Stimulated activated CD8-positive, alpha-beta memory T cell treated with anti-CD3 and anti-CD28 coated beads, Interleukin-12 subunit alpha, Interleukin-12 subunit beta, amount 100 ng/mL, for 4 hours (primary cell): ENCODE data around the gene CROCC.

Source experiments
- DNase-seq: peaks from one replicate; pipeline ENCODE4 v3.0.0-alpha.2; 2020; ENCODE audit warnings: low read depth

Gene CROCC

GRCh38 chr1:16967962-16968361 is 46.2 kb downstream of the CROCC start:
- DNase-seq: no peak

DNA sequence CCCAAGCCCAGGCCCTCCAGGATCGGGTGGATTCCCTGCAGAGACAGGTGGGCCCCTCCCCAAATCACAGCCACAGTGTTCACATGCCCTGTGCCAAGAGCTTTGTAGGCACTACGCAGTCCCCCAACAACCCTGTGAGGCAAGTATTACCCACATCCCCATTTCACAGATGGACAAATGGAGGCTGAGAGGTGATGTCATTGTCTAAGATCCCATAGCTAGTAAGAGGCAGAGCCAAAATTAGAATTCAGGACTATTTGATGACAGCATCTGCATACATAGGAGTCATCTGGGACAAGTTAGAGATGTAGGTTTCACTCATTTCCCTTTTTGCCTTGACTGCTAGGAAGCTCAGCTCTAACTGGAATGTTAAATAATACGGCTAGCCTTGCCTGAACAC is 46.6 kb downstream of the CROCC start:
- DNase-seq: no peak

DNA sequence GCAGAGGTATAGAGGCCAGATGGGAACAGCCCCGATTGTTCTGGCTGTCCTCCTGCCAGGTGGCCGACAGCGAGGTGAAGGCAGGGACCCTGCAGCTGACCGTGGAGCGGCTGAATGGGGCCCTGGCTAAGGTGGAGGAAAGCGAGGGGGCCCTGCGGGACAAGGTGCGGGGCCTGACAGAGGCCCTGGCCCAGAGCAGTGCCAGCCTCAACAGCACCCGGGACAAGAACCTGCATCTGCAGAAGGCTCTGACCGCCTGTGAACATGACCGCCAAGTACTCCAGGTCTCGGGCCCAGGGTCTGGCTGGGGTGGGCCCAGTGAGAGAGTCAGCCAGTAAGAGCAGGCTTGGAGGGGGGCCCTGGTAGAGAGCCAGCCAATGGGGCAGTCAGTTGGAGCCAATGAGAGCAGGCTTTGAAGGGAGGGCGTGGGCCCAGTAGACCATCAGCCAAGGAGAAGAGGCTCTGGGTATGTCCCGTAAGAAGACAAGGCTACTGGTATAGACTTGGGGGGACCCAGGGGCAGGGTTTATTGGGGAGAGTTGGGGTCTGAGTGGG is 47.4 kb downstream of the CROCC start:
- DNase-seq: no peak

DNA sequence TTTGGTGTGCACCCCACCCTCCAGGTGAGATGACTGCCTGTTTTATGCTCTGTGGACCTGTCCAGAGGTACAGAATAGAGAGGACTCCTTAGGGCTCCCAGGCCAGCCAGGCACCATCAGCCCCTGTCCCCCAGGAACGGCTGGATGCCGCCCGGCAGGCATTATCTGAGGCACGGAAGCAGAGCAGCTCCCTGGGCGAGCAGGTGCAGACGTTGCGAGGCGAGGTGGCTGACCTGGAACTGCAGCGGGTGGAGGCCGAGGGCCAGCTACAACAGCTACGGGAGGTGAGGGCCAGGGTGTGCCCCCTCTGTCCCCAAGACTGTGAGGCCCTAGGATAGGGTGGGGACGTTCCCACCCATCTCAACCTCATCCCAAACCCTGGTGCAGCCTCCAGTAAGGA is 47.9 kb downstream of the CROCC start:
- no peak for DNase-seq

DNA sequence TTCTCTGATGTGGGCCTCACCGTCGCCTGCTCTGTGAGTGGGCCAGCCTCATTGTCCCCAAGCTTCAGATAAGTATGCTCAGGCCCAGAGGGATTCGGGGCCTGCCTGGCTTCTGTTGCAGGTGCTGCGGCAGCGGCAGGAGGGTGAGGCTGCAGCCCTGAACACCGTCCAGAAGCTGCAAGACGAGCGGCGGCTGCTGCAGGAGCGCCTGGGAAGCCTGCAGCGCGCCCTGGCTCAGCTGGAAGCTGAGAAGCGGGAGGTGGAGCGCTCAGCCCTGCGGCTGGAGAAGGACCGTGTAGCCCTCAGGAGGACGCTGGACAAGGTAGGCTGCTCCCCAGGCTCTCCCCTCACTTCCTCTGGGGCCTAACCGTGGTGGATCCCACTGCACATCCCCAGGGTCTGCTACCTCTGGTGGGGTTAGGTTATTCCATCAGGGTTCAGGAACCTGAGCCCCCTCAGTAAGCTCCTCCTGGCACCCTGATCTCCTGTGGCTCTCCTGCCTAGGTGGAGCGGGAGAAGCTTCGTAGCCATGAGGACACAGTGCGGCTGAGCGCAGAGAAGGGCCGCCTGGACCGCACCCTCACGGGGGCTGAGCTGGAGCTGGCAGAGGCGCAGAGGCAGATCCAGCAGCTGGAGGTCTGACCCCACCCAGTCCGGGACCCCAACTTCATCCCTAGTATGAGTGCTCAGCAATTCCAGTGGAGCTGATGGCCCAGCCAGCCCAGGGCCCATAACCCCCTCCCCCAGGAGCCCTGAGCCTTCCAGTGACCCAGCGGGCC is 48.6 kb downstream of the CROCC start:
- DNase-seq: no peak

- no peak for DNase-seq
These were observed 49.8 kb downstream of the CROCC start for GRCh38 chr1:16971341-16972188.

- DNase-seq: no peak
These were observed 50.6 kb downstream of the CROCC start for GRCh38 chr1:16972189-16972895.

DNA sequence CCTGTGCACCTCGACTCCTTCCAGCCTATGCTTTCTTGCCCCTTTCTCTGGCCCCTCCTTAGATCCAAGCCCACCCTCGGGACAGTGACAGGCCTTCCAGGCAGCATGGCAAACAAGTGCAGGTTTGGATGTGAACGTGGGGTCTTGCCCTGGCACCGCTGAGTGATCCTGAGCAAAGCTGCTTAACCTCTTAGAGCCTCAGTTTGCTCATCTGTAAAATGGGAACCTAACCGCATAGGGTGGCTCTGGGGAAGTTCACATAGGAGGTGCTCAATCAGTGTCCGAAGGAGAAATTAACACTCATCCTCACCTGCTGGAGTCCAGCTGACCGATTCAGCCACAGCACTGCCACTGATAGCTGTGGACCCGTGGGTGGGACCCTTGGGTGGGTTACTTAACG is 51.5 kb downstream of the CROCC start:
- no peak for DNase-seq

GRCh38 chr1:16975211-16975610 is 53.5 kb downstream of the CROCC start:
- no peak for DNase-seq

DNA sequence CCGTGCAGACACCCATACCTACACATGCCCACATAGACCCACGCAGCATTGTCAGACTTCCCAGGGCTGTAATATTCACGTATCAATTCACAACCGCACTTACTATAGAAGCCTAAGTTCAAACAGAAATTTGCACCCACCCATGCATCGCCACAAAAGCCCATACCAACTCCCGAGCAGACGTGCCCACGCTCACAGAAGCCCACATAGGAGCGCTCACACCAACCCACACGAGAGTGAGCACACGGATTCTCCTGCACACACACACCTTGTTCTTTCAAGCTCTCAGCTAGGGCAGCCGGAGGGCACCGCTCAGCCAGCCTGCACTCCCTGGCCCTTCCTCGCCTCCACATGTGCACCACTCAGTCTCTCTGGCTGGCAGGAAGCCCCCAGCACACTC is 54.1 kb downstream of the CROCC start:
- DNase-seq: no peak

DNA sequence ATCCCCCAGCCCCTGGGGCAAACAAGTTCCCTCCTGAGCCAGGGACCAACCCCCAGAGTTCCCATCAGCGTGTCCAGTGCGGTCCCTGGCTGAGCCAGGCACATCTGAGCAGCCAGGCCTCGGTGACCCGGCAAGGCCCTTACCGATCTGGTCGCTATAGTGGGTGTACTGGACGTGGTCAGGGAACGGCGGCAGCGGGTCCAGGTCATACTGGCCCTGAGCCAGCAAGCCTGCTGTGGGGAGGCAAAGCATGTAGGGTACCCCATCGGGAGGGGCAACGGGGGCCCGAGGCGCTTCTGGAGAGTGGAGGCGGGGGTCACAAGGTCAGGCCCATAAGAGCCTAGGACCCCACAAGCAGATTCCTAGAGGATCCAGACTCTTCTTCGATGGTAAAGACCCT is 55.2 kb downstream of the CROCC start:
- no peak for DNase-seq

GRCh38 chr1:16977377-16977776 is 55.6 kb downstream of the CROCC start:
- no peak for DNase-seq

GRCh38 chr1:16978139-16978538 is 56.4 kb downstream of the CROCC start:
- DNase-seq: no peak

DNA sequence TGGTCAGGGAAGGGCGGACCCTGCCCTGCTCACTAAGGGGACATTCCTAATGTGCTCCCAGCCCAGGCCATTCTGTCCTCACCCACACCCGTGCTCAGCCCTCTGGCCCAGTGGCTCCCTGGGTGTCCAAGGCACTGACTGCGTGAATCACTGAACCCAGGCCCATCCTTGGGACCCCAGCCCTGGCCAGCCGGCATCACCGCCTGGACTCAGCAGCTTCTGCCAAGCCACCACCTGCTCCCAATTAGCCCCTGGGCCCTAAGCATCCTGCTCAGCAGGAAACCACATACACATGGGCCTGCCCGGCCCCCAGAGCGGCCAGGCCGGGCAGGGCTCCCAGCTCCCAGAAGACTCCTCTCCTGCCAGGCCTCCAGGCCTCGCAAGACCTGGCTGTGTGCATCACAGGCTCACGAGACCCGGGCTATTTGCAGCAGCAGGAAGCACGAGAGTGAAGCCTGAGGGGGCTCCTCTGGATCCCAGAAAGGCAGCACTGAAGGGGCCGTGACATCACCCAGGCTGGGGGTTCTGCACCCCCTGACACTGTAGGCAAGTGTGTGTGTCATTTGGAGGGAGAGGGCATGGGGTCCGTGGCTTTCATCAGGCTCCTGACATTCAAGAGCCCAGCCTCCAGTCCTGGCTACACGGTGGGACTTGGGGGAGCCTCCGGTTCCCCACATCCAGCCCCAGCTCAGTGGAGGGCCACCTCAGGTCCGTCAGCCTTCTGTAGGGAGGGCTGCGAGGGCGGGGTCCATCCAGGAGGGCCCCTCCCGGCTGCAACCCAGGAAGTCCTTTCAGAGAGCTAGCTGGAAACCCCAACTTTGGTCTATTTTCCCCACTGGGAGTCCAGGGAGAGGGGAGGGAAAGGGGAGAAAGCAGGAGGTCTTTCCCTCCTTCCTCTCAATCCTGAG is 57.1 kb downstream of the CROCC start:
- no peak for DNase-seq

DNA sequence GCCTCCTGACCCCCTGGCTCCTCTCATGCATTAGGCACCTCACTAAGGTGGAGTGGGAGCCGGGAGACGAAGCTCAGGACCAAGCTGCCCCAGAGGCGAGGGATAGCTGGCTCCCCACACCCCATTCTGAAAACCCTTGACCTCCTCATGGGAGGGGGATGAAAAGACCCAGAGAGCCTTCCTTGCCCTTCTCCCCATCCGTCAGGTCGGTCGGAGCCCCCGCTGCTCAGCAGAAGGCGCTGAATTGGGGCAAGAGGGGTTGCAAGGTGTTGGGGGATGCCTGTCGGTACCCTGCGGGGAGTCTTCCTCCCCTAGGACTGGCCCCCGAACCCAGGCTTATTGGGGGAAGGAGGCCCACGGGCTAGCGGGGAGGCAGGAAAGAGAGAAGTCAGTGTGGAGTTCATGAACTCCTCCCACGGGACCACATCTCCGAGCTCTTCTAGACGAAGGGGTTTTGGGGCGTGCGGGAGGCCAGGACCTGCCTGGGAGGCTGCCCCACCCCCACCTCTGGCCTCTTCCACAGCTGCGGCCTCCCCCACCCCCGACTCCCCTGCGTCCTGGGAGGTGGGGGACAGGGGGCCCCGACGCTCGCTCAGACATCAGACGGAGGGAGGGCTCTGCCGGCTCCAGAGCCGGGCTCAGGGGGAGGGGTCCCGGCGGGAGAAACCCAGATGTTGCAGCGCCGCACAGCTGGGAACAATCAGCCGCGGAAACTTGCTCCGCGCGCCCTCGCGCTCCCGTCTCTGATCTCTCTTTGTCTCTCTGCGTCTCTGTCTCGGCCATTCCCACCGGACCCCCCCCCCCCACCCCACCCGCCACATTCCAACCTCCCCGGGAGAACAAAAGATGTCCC is 58.0 kb downstream of the CROCC start:
- no peak for DNase-seq

DNA sequence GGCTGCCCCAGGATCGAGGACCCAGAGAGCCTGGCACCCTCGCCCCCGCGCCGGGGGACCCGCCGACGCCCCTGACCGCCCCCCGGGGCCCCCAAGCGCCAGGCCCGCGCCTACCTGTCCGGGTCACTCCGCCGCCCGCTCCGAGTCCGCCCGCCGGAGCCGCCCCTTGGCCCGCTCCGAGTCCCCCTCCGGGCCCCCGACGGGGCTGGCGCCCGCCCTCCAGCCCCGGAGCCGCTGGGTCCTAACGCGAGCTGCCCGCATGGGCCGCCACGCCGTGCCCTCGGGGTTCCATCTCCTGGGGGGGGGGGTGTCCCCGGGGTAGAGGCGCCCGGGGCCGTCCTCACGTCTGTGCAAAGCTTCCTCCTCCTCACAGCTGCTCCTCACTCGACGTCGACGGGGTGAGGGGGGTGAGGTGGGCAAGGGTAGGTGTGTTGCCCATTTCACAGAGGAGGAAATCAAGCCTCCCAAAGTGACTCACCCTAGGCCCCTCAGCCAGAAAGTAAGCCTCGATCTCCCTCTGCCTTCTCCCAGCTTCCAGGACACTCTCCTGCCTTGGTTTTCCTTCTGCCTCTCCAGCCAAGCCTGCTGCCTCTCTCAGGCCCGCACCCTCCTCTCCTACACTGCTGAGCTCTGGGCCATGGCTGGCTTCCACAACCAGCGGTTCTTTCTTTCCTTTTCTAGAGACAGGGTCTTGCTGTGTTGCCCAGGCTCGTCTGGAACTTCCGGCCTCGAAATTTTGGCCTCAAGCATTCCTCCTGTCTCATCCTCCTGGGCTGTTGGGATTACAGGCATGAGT is 58.9 kb downstream of the CROCC start, which contains the start of gene MFAP2:
Gene MFAP2 (minus strand): TSS at position 148 of the 796 bp plus-strand sequence. CDS start 2,347 bp downstream, outside the sequence.
- DNase-seq: no peak

GRCh38 chr1:16981269-16981849 is 59.6 kb downstream of the CROCC start:
- DNase-seq: no peak

- no peak for DNase-seq
These were observed 61.2 kb downstream of the CROCC start for GRCh38 chr1:16982902-16983301.

DNA sequence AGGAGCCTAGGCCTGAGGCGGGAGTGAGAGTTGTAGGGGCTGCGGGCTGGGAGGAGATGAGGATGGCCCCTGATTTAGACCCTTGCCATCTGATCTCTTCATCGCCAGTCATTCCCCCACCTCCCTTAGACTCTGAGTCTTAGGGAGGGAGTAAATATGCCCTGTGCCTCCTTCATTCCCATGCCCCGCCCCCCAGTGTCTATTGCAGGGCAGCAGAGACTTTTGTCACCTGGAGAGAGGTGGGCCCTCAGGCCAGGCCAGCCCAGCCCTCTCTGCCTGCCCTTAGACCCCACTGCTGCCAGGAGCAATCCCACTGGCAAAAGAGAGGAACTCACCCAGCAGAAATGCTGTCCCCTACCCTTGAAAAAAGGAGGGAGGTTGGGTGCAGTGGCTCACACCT is 61.9 kb downstream of the CROCC start:
- DNase-seq: no peak
